HG03097 (cell line): Measurements from ENCODE around the gene ATP6V1F.

ENCODE experiments used
- ATAC-seq: cut with Tn5 transposase; IDR thresholded peaks from one replicate; pipeline ENCODE4 v1.9.1; 2021; ENCODE audit not compliant: unreplicated experiment, low FRiP score

Gene ATP6V1F

DNA sequence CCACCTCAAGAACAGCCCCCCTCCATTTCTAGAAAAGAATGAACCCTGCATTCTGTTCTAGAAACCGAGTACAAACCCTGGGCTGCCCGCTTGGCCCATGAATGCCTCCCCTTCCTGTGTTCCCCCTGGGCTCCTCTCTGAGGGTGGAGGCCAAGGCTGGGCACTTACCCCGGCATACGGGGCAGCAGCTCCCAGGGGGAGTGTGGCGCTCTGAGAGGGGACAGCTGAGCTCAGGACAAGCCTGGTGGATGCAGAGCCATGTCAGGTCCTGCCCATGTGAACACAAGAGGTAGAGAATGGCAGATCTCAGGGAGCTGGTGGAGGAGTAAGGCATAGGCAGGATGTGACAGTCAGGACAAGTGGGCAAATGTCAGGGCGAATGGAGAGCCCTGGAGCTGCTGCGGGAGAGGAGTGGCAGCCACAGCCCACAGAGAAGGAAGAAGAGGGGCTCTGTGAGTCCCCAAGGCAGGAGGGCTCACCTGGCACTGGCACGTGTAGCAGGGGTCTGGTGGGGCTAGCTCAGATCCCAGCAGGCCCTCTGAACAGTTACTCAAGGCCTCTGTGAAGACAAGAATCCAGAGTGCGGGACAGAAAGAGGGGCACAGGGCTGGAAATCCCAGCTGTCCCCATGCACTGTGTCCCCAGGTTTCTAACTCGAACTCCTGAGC lies 18.9 kb downstream of the ATP6V1F start:
- ATAC-seq = no peak

DNA sequence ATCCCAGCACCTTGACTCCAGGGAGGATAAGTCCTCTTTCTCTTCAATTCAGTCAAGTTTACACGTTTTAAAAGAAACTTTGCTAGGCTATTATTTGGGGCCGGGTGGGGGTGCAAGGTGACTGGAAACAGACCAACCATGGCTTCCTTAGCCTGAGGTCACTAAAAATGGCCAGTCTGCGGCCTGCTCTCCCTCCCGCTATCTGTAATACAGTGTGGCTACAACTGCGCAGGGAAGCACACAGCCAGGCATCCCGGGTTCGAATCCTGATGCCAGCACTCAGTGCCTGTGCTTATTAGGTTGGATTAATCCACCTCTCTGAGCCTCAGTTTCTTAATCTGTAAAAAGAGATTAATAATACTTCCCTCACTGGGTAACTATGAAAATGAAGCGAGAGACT lies 19.5 kb downstream of the ATP6V1F start:
- no peak for ATAC-seq

GRCh38 chr7:128883622-128884448 lies 21.2 kb downstream of the ATP6V1F start:
- ATAC-seq = no peak

DNA sequence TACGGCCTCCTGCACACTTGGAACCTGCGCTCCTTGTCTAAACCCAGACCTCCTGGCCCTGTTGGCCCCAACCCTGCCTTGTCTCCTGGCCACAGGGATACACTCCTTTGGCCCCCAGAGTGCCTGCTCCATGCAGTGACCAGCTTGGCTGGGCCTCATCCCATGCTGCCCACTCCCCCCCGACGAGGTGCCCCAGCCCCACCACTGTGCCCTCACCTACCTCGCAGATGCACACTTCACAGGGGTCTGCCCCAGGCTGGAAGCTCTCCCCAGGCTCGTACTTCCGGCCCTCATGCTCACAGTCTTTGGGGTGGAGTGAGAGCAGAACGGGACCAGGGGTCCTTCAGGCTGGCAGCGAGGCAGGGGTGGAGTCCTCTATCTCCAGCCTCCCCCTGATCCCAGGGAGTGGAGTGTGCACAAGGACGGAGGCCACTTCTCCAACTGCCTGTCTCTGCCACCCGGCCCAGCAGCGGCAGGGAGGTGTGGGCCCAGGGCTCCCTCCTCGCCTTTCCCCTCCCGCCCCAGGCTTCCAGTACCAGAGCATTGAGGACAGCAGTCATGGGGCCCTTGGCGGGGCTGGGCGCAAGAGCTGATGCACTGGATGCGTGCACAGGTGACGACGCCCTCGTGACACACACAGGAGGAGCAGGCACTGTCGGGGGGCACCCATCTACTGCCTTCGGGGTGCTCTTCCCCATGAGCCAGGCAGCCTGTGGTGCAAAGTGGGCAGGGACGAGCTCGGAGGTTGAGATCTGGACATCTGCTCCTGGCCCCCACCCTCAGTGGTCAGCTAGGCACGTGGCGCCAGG lies 22.1 kb downstream of the ATP6V1F start:
- no peak for ATAC-seq

- ATAC-seq = no peak
Measured at GRCh38 chr7:128885370-128886187, 22.9 kb downstream of the ATP6V1F start.

GRCh38 chr7:128886391-128887168 lies 23.9 kb downstream of the ATP6V1F start:
- ATAC-seq = no peak

- no peak for ATAC-seq
Measured at GRCh38 chr7:128887169-128888038, 24.7 kb downstream of the ATP6V1F start.

DNA sequence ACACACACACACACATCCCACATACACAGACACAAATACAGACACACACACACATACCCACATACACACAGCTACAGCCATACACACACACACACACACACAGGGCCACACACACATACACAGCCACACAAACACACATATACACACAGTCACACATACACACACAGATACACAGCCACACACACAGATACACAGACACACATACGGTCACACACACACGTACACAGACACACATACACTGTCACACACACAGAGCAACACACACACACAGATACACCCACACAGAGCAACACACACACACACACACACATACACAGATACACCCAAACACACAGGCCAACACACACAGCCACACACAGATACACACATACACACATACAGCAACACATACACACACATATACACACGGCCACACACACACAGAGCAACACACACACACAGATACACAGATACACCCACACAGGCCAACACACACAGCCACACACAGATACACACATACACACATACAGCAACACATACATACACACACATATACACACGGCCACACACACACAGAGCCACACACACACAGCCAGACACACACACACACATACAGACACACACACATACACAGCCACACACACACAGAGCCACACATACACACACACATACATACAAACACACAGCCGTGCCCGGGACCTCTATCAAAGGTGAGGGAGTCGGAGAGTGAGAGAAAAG lies 25.5 kb downstream of the ATP6V1F start:
- ATAC-seq = no peak

DNA sequence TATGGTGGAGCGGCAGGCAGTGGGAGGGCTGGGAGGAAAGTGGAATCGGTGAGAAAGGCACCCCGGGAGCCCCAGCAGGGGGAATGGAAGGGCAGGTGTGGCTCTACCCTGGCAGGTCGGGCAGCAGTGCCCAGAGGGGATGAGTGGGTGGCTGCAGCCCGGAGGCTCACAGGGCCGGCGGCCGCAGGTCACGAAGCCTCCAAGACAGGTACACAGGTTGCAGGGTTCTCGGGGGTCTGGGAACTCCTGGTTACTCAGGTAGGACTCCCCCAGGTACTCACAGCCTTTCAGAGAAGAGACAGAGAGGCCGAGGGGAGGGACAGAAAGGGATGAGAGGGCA lies 26.1 kb downstream of the ATP6V1F start:
- no peak for ATAC-seq

GRCh38 chr7:128889121-128889520 lies 26.5 kb downstream of the ATP6V1F start:
- ATAC-seq = no peak

DNA sequence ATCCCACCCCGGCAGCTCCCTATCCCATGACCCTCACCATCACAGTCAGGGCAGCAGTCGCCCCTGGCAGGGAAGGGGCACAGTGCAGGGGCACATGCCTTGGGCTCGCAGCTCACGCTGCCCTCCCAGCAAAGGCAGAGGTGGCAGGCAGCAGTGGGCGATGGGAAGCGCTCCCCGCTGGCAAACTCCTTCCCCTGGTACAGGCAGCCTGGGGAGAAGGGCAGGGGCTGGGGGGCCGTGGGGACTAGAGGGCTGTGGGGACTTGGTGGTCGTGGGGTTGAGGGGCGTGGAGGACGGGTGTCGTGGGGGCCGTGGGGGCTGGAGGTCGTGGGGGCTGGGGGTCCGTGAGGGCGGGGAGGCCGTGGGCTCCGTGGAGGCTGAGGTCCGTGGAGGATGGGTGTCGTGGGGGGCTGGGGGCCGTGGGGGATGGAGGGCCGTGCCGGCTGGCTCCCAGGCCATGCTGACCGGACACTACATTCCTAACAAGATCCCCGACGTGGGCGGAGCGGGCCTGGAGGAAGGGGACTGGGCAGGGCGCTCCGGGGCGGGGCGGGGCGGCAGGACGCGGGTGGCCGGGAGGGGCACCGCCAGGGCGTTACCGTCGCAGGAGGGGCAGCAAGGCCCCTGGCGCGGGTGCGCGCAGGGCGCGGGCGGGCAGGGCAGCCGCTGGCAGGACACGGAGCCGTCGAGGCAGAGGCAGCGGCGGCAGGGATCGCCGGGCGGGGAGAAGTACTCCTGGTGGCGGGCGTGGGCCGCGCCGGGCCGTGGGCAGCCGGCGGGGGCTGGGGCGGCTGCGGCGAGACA lies 27.9 kb downstream of the ATP6V1F start:
- ATAC-seq = no peak

DNA sequence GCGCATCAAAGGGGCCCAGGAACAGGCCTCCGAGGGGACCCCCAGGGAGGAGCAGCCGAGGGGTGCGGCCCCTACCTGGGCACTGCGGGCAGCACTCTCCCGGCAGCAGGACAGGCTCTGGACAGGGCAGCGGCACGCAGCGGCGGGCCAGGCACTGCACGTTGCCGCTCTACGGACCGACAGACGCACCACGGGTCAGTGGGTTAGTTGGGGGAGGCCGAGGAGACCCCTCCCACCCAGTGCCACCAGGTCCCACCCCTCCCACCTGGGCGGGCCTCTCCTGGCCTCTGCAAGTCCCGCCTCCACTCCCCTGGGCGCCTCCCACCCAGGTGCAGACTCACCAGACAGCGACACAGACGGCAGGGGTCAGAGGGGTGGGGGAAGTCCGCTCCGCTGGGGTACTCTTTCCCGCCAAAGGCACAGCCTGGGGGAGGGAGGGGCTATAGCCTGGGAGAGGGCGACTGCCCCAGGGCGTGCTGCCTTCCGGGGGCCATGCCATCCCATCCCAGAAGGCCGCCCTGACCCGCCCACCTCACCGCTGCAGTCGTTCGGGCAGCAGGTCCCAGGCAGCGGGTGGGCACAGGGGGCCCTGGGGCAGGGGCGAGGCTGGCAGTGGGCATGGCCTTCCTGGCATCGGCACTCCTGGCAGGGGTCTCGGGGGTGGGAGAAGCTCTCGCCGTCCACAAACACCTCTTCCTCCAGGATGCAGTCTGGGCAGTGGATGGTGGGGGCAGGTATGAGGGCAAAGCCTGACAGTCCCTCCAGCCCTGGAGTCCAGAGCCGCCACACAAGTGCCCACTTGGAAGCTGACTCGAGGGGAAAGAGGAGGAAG lies 28.7 kb downstream of the ATP6V1F start:
- ATAC-seq = no peak

- no peak for ATAC-seq
Measured at GRCh38 chr7:128891942-128892269, 29.2 kb downstream of the ATP6V1F start.

- no peak for ATAC-seq
Measured at GRCh38 chr7:128892521-128893250, 30.0 kb downstream of the ATP6V1F start.

GRCh38 chr7:128893251-128894100 lies 30.8 kb downstream of the ATP6V1F start:
- ATAC-seq = no peak
